GM12874 (cell line): ENCODE measurements around the gene OR7A10.

Experiments used
- TF ChIP-seq, protein P1 (sequence below): IDR thresholded peaks from 2 replicates; pipeline ENCODE4 v1.5.1; 2011; ENCODE audit warnings: low read depth, mild to moderate bottlenecking, control low read depth, low read length, moderate library complexity; ENCODE audit not compliant: insufficient read depth

The OR7A10 gene

GRCh38 chr19:14848822-14849221, at the start of gene OR7A10:
OR7A10 (minus strand) TSS chr19:14848922; CDS start chr19:14841877, 7,045 bp downstream.
- TF ChIP-seq, protein P1, sequence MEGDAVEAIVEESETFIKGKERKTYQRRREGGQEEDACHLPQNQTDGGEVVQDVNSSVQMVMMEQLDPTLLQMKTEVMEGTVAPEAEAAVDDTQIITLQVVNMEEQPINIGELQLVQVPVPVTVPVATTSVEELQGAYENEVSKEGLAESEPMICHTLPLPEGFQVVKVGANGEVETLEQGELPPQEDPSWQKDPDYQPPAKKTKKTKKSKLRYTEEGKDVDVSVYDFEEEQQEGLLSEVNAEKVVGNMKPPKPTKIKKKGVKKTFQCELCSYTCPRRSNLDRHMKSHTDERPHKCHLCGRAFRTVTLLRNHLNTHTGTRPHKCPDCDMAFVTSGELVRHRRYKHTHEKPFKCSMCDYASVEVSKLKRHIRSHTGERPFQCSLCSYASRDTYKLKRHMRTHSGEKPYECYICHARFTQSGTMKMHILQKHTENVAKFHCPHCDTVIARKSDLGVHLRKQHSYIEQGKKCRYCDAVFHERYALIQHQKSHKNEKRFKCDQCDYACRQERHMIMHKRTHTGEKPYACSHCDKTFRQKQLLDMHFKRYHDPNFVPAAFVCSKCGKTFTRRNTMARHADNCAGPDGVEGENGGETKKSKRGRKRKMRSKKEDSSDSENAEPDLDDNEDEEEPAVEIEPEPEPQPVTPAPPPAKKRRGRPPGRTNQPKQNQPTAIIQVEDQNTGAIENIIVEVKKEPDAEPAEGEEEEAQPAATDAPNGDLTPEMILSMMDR: no peak

GRCh38 chr19:14890643-14891379, 42.1 kb upstream of the OR7A10 start:
- TF ChIP-seq, protein P1: no peak

GRCh38 chr19:14889994-14890642, 41.4 kb upstream of the OR7A10 start:
- TF ChIP-seq, protein P1: no peak

DNA sequence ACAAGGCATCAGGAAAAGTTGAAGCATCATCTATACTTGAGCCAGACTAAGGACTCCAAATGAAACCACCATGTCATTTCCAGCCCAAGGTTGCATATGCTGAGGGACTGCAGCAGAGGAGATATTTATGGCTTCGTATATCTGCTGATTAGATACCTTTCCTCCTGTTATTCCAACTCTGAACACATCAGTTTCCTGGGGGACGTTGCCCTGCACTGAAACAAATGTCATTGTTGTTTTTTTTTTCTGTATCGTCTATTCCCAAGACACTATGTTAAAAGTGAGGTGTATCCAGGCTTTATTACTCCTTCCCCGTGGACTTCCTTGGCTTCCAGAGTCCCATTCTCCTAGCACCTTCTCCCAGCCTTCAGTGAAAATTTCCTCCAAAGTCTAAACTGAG, 37.3 kb upstream of the OR7A10 start, which contains the start of gene OR7A17:
Gene OR7A17 (minus strand): TSS at position 101 of the 400 bp plus-strand sequence. CDS start 4,777 bp downstream, outside the sequence.
- TF ChIP-seq, protein P1: no peak

DNA sequence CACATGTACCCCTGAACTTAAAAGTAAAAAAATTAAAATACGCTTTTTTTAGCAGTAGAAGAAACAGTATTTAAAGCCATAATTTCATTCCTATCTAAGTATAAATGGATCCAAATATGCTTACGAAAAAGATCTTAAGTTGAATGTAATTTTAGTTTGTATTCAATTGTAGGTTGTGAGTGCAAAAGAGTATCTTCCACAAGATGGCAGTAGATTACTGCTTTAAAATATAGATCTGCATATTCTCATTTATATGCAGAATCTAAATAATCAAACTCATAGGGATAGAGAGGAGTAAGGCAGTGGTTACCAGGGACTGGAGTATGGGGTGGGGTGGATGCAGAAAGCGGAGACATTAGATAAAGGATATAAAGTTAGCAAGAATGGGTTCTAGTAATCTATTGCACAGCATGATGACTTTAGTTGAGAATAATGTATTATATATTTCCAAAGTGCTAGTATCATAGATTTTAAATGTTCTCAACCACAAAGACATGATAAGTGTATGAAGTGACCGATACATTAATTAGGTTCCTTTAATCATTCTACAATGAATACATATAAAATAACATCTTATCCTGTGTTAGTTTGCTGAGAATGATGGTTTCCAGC, 23.0 kb upstream of the OR7A10 start:
- TF ChIP-seq, protein P1: no peak

DNA sequence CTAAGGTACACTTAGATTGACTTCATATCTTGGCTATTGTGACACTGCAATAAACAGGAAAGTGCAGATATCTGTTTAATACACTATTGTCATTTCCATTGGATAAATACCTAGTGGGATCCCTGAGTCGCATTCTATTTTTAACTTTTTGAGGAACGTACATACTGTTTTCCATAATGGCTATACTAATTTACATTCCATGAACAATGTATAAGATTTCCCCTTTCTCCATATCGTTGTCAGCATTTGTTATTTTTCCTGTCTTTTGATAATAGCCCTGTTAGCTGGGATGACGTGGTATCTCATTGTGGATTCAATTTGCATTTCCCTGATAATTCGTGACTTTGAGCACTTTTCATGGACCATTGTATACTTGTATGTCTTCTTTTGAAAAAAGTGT, 19.8 kb upstream of the OR7A10 start:
- TF ChIP-seq, protein P1: no peak

DNA sequence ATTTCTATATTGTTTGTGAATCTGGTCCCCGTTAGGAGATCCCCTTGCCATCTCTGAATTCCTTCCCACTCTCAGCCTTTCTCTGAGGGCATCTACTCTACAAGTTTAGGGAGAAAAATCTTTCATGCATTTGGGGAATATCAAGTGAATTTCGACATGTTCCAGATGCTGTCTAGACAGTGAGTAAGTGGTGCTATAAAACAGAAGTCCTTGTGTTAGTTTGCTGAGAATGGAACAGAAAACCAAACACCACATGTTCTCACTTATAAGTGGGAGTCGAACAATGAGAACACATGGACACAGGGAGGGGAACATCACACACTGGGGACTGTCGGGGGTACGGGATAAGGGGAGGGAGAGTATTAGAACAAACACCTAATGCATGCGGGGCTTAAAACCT, 5.1 kb downstream of the OR7A10 start:
- TF ChIP-seq, protein P1: no peak
